ENCODE measurements around the gene FGF8.

GRCh38 chr10:101732096-101732495, 43.8 kb downstream of the FGF8 start:
- TF ChIP-seq CTCF (IDR thresholded peaks at IDR 0.05) = no peak
- no peak for TF ChIP-seq POLR2A (IDR thresholded peaks at IDR 0.05)
- TF ChIP-seq POLR2AphosphoS5 (IDR thresholded peaks at IDR 0.05) = no peak

All from breast epithelium (tissue), 3 donors.